BLaER1 treated with 17β-estradiol and CSF1 and Interleukin-3, amounts not matched to agents 10 nM and 100 nM (cell line): Measurements from ENCODE around the gene USP9Y.
"Not testable (repeated sequence)": the region's sequence is repeated elsewhere in the genome, so short reads cannot be mapped to it uniquely, and the experiment has no call there.

Experiments used
- H3K27ac ChIP-seq, 11 experiments: shearing (Covaris generic); formaldehyde crosslinking; 2 replicates each; pipeline ENCODE4 v1.8.1; 2022
- H3K27me3 ChIP-seq, 11 experiments: shearing (Covaris generic); formaldehyde crosslinking; 2 replicates each; pipeline ENCODE4 v1.8.1; 2022
- H3K36me3 ChIP-seq, 11 experiments: shearing (Covaris generic); formaldehyde crosslinking; 2 replicates each; pipeline ENCODE4 v1.8.1; 2022
- H3K4me1 ChIP-seq, 10 experiments: shearing (Covaris generic); formaldehyde crosslinking; 2 replicates each; pipeline ENCODE4 v1.8.1; 2022
- H3K4me2 ChIP-seq, 11 experiments: shearing (Covaris generic); formaldehyde crosslinking; 2 replicates each; pipeline ENCODE4 v1.8.1; 2022
- H3K4me3 ChIP-seq, 10 experiments: shearing (Covaris generic); formaldehyde crosslinking; 2 replicates each; pipeline ENCODE4 v1.8.1; 2022
- H3K9ac ChIP-seq, 11 experiments: shearing (Covaris generic); formaldehyde crosslinking; 2 replicates each; pipeline ENCODE4 v1.8.1; 2022
- H3K9me3 ChIP-seq, 11 experiments: shearing (Covaris generic); formaldehyde crosslinking; replicated peaks in 1 of 11; 2 replicates each; pipeline ENCODE4 v1.8.1; 2022
- H4K20me1 ChIP-seq, 11 experiments: shearing (Covaris generic); formaldehyde crosslinking; 2 replicates each; pipeline ENCODE4 v1.8.1; 2022
- Cebpa-rat ChIP-seq, 11 experiments: shearing (Covaris generic); IDR thresholded peaks; 2 replicates each; pipeline ENCODE4 v1.8.1; 2022

The USP9Y gene

GRCh38 chrY:12701181-12701695 is at the start of gene USP9Y:
Gene USP9Y (plus strand): TSS chrY:12701231. CDS start chrY:12709448, 8,217 bp downstream.
- TF ChIP-seq Cebpa-rat (IDR thresholded peaks at IDR 0.05): no peak
- Histone ChIP-seq H3K9me3 (no peaks in the 10 kb centered on the region), H3K27me3 (no peaks in the 10 kb centered on the region), H3K4me1 (no peaks in the 10 kb centered on the region), H3K27ac (no peak within 1 kb of the TSS), H3K4me2 (no peak within 1 kb of the TSS), H3K36me3 (no peaks in the 10 kb centered on the region), H4K20me1 (no peaks in the 10 kb centered on the region), H3K4me3 (no peak within 1 kb of the TSS), H3K9ac (no peak within 1 kb of the TSS)

GRCh38 chrY:12651621-12652036 is 49.4 kb upstream of the USP9Y start:
- no peak overlapping the region for H3K27ac ChIP-seq
- H3K9ac ChIP-seq: no peak overlapping the region
- H3K36me3 ChIP-seq: no peaks in the 10 kb centered on the region
- no peaks in the 10 kb centered on the region for H3K27me3 ChIP-seq
- H4K20me1 ChIP-seq: no peaks in the 10 kb centered on the region
- H3K9me3 ChIP-seq: no peaks in the 10 kb centered on the region
- H3K4me3 ChIP-seq: no peak overlapping the region
- no peak overlapping the region for H3K4me2 ChIP-seq
- TF ChIP-seq Cebpa-rat (IDR thresholded peaks at IDR 0.05): no peak
- H3K4me1 ChIP-seq: no peaks in the 10 kb centered on the region

GRCh38 chrY:12661745-12662681 is 39.0 kb upstream of the USP9Y start:
- no peaks in the 10 kb centered on the region for H4K20me1 ChIP-seq
- H3K4me3 ChIP-seq: no peak overlapping the region
- H3K36me3 ChIP-seq: no peaks in the 10 kb centered on the region
- no peaks in the 10 kb centered on the region for H3K9me3 ChIP-seq
- no peaks in the 10 kb centered on the region for H3K27me3 ChIP-seq
- no peak overlapping the region for H3K27ac ChIP-seq
- H3K9ac ChIP-seq: no peak overlapping the region
- H3K4me2 ChIP-seq: no peak overlapping the region
- no peaks in the 10 kb centered on the region for H3K4me1 ChIP-seq
- TF ChIP-seq Cebpa-rat (IDR thresholded peaks at IDR 0.05): no peak

- Histone ChIP-seq H3K4me2 (no peak overlapping the region), H3K4me3 (no peak overlapping the region), H4K20me1 (no peaks in the 10 kb centered on the region), H3K4me1 (no peaks in the 10 kb centered on the region), H3K27me3 (no peaks in the 10 kb centered on the region), H3K36me3 (no peaks in the 10 kb centered on the region), H3K9ac (no peak overlapping the region), H3K9me3 (no peaks in the 10 kb centered on the region), H3K27ac (no peak overlapping the region)
- TF ChIP-seq Cebpa-rat (IDR thresholded peaks at IDR 0.05): no peak
These were observed 38.1 kb upstream of the USP9Y start for GRCh38 chrY:12662745-12663591.

- not testable (repeated sequence) for H3K9me3 ChIP-seq, H3K36me3 ChIP-seq, H3K4me3 ChIP-seq, H3K27ac ChIP-seq, H3K4me2 ChIP-seq, H3K4me1 ChIP-seq, H3K27me3 ChIP-seq, H4K20me1 ChIP-seq, H3K9ac ChIP-seq
These were observed 37.2 kb upstream of the USP9Y start for GRCh38 chrY:12663845-12664244.

- Histone ChIP-seq H3K9me3 (no peaks in the 10 kb centered on the region), H3K4me2 (no peak overlapping the region), H3K27me3 (no peaks in the 10 kb centered on the region)
These were observed 22.9 kb upstream of the USP9Y start for GRCh38 chrY:12678111-12678510.

GRCh38 chrY:12681535-12681934 is 19.5 kb upstream of the USP9Y start:
- no peak for TF ChIP-seq Cebpa-rat (IDR thresholded peaks at IDR 0.05)
- no peak overlapping the region for H3K4me3 ChIP-seq
- H3K4me1 ChIP-seq: no peaks in the 10 kb centered on the region
- no peaks in the 10 kb centered on the region for H4K20me1 ChIP-seq
- no peak overlapping the region for H3K9ac ChIP-seq
- no peak overlapping the region for H3K4me2 ChIP-seq
- H3K36me3 ChIP-seq: no peaks in the 10 kb centered on the region
- no peak overlapping the region for H3K27ac ChIP-seq
- no peaks in the 10 kb centered on the region for H3K27me3 ChIP-seq
- H3K9me3 ChIP-seq: no peaks in the 10 kb centered on the region

More at GRCh38 chrY:12678111-12678510, 22.9 kb upstream of the USP9Y start:
- Histone ChIP-seq H4K20me1 (no peaks in the 10 kb centered on the region), H3K4me3 (no peak overlapping the region), H3K4me1 (no peaks in the 10 kb centered on the region), H3K36me3 (no peaks in the 10 kb centered on the region), H3K27ac (no peak overlapping the region), H3K9ac (no peak overlapping the region)
- no peak for TF ChIP-seq Cebpa-rat (IDR thresholded peaks at IDR 0.05)

- no peak overlapping the region for H3K27ac ChIP-seq
- no peak overlapping the region for H3K4me3 ChIP-seq
- no peak for TF ChIP-seq Cebpa-rat (IDR thresholded peaks at IDR 0.05)
These were observed 12.7 kb upstream of the USP9Y start for GRCh38 chrY:12688337-12688736.

GRCh38 chrY:12700087-12700486 is 944 bp upstream of the USP9Y start:
- Histone ChIP-seq H3K4me3 (no peak overlapping the region), H3K9ac (no peak overlapping the region), H3K36me3 (no peaks in the 10 kb centered on the region), H3K27ac (no peak overlapping the region), H3K9me3 (no peaks in the 10 kb centered on the region), H3K4me1 (no peaks in the 10 kb centered on the region), H3K27me3 (no peaks in the 10 kb centered on the region), H4K20me1 (no peaks in the 10 kb centered on the region), H3K4me2 (no peak overlapping the region)
- no peak for TF ChIP-seq Cebpa-rat (IDR thresholded peaks at IDR 0.05)

More at GRCh38 chrY:12688337-12688736, 12.7 kb upstream of the USP9Y start:
- H3K9ac ChIP-seq: no peak overlapping the region
- no peaks in the 10 kb centered on the region for H3K36me3 ChIP-seq
- no peaks in the 10 kb centered on the region for H4K20me1 ChIP-seq
- H3K4me1 ChIP-seq: no peaks in the 10 kb centered on the region
- no peak overlapping the region for H3K4me2 ChIP-seq
- no peaks in the 10 kb centered on the region for H3K9me3 ChIP-seq
- no peaks in the 10 kb centered on the region for H3K27me3 ChIP-seq
